ENCODE measurements around the gene DUSP15.

GRCh38 chr20:31870726-31871617 lies 645 bp upstream of the DUSP15 start:
- TF ChIP-seq CTCF (IDR thresholded peaks at IDR 0.05) (no peak), POLR2A (IDR thresholded peaks at IDR 0.05) (no peak)

All from adrenal gland (tissue), 5 donors.